Colonic mucosa (tissue), 4 donors: ENCODE results near the gene MON1B. TPM values are rescaled to one million over a fixed set of nuclear protein-coding genes. Genes with fewer than 3 reads are reported as not detected.
A peak's percentile ranks its signal among the peaks of the same experiment; 100 is the strongest.
"Not testable (repeated sequence)": the region's sequence is repeated elsewhere in the genome, so short reads cannot be mapped to it uniquely, and the experiment has no call there.

Source experiments
- DNase-seq: peaks from one replicate; pipeline ENCODE4 v3.0.0-alpha.2; 2020
- H3K27ac ChIP-seq: fragments of 200-600 bp; one replicate; pipeline ENCODE4 v1.8.0; 2021
- H3K27me3 ChIP-seq: fragments of 200-600 bp; one replicate; pipeline ENCODE4 v1.8.0; 2021
- H3K36me3 ChIP-seq: fragments of 200-600 bp; one replicate; pipeline ENCODE4 v1.8.0; 2021
- H3K4me1 ChIP-seq: fragments of 200-600 bp; one replicate; pipeline ENCODE4 v1.8.0; 2021; ENCODE audit warnings: mild to moderate bottlenecking
- H3K4me3 ChIP-seq: fragments of 200-600 bp; one replicate; pipeline ENCODE4 v1.8.0; 2021
- H3K9ac ChIP-seq, 2 donors: one replicate each; pipeline ENCODE4 v1.7.0; 2013; ENCODE audit warnings: control low read depth in 2 of 2, low read depth in 2 of 2, low read length in 2 of 2
- H3K9me3 ChIP-seq: fragments of 200-600 bp; one replicate; pipeline ENCODE4 v1.8.0; 2021
- intact Hi-C: fragments of 100-400 bp; cut with DNase I; formaldehyde crosslinking; loops from one replicate; pipeline ENCODE4 v1.14.1; 2022
- total RNA-seq, 2 donors: library from RNA; stranded (reverse); fragmentation: NEBNext Ultra II Directional in 1 of 2; extraction: Animal tissue kit (Norgen Biotek cat#: 25700) in 1 of 2; gene quantifications; one replicate each; pipeline ENCODE4 v1.2.1, GENCODE V29; 2021
- TF ChIP-seq, protein P1 (sequence below): fragments of 200-600 bp; IDR thresholded peaks from one replicate; pipeline ENCODE4 v1.8.0; 2022; ENCODE audit warnings: antibody characterized with exemption, mild to moderate bottlenecking
- donor health status: healthy.
- donor health status: DM: no; HTN: no; CAD: no.
- donor health status: DM: no; HTN: no; CAD: no.

The MON1B gene
- total RNA-seq, 2 donors from 2014 or later: 69.6 to 103 TPM

DNA sequence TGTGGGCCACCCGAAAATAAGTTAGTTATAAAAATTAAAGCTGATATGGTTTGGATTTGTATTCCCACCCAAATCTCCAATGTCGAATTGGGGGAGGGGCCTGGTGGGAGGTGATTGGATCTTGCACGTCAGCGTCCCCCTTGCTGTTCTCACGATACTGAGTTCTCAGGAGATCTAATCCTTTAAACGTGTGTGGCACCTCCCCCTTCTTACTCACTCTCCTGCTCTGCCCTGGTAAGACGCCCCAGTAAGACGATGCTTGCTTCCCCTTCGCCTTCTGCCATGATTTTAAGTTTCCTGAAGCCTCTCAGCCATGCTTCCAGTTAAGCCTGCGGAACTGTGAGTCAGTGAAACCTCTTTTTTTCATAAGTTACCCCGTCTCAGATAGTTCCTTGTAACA, 43.6 kb downstream of the MON1B start:
- Histone ChIP-seq H3K4me3 (no peak overlapping the region), H3K4me1 (no peaks in the 10 kb centered on the region), H3K36me3 (no peaks in the 10 kb centered on the region), H3K27ac (no peak overlapping the region), H3K9me3 (no peaks in the 10 kb centered on the region), H3K27me3 (no peaks in the 10 kb centered on the region), H3K9ac (no peak overlapping the region)
- TF ChIP-seq, protein P1, sequence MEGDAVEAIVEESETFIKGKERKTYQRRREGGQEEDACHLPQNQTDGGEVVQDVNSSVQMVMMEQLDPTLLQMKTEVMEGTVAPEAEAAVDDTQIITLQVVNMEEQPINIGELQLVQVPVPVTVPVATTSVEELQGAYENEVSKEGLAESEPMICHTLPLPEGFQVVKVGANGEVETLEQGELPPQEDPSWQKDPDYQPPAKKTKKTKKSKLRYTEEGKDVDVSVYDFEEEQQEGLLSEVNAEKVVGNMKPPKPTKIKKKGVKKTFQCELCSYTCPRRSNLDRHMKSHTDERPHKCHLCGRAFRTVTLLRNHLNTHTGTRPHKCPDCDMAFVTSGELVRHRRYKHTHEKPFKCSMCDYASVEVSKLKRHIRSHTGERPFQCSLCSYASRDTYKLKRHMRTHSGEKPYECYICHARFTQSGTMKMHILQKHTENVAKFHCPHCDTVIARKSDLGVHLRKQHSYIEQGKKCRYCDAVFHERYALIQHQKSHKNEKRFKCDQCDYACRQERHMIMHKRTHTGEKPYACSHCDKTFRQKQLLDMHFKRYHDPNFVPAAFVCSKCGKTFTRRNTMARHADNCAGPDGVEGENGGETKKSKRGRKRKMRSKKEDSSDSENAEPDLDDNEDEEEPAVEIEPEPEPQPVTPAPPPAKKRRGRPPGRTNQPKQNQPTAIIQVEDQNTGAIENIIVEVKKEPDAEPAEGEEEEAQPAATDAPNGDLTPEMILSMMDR: no peak
- no peak for DNase-seq
- intact Hi-C loops: loop anchor here (5.0 kb wide), 1 partner anchor 428 kb away; no protein-coding TSS in a partner anchor

DNA sequence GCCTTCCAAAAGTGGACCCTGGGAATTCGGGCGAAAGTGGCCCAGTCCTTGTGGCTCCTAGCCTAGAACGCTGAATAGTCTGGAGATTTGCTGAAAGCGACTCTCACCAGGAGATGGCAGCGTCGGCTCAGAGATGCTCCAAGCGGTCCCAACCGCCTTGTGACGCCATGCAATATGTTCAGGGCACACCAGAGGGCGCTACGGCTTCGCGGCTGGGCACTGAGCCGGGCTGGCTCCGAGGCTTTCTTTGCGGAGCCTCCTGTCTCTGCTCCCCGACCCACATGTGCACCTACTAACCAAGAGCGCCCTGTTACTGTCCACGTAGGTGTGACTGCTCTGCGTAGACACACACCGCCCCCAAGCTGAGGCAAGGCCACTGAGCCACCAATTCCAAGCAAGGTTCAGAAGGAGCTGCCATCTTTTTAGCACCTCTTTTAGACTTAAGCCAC, 45.1 kb downstream of the MON1B start:
- TF ChIP-seq, protein P1: peak; percentile 97
- H3K9me3 ChIP-seq: no peaks in the 10 kb centered on the region
- DNase-seq: peak; percentile 87
- H3K9ac ChIP-seq: no peak overlapping the region
- no peak overlapping the region for H3K4me3 ChIP-seq
- H3K36me3 ChIP-seq: no peaks in the 10 kb centered on the region
- H3K27ac ChIP-seq: no peak overlapping the region
- no peaks in the 10 kb centered on the region for H3K27me3 ChIP-seq
- intact Hi-C loops: loop anchor here (1.0 to 5.0 kb wide), 2 partner anchors 348 to 426 kb away; no protein-coding TSS in a partner anchor
- H3K4me1 ChIP-seq: no peaks in the 10 kb centered on the region

DNA sequence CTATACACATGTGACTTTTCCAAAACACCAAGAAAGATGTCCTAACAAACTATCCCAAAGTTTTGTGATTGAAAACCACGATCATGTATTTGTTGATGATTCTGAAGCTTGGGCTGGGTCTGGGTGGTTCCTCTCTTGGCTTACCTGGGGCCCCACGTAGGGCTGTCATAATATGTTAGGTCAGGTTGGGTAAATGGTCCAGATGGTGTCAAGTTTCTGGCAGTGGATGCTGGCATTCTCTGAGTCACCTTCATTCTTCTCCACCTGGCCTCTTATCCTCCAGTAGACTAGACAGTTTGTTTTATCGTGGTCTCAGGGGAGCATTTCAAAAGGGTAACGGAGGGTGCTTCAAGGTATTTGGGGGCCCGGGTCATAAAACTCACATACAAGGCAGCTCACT, 47.6 kb downstream of the MON1B start:
- TF ChIP-seq, protein P1: no peak
- Histone ChIP-seq H3K9ac (no peak overlapping the region), H3K4me3 (no peak overlapping the region), H3K9me3 (no peaks in the 10 kb centered on the region), H3K27me3 (no peaks in the 10 kb centered on the region), H3K36me3 (no peaks in the 10 kb centered on the region), H3K4me1 (no peaks in the 10 kb centered on the region), H3K27ac (no peak overlapping the region)
- intact Hi-C loops: loop anchor here (5.0 kb wide), 1 partner anchor 424 kb away; no protein-coding TSS in a partner anchor
- no peak for DNase-seq

DNA sequence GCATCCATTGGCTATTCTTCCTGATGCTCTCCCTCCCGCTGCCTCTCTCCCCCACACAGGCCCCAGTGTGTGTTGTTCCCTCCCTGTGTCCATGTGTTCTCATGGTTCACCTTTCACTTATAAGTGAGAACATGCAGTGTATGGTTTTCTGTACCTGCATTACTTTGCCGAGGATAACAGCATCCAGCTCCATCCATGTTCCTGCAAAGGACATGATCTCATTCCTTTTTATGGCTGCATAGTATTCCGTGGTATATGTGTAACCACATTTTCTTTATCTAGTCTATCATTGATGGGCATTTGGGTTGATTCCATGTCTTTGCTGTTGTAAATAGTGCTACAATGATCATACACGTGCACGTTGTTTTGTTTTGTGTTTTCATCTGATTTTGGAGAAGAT, 51.5 kb downstream of the MON1B start:
- DNase-seq, H3K4me3 ChIP-seq, H3K36me3 ChIP-seq, H3K9ac ChIP-seq, H3K27ac ChIP-seq, H3K9me3 ChIP-seq, intact Hi-C loops, H3K4me1 ChIP-seq, H3K27me3 ChIP-seq: not testable (repeated sequence)

DNA sequence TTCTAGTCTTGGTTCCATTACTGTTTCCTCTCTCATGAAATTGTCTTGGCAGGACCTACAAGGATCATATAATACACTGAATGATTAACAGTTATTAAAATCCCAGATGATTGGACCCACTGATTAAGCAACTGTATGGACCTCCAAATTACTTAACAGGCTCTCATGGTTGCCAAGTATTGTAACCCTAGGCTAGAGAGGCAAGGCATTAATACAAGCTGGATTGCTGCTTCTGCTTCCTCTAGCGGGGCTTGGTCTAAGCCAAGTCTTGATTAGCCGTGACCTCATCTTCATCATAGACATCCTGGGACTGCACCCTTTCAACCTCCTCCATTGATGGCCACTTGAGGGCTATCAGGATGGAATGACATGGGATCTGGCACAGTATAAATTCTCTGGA, 55.2 kb downstream of the MON1B start:
- H3K27me3 ChIP-seq: no peaks in the 10 kb centered on the region
- no peak overlapping the region for H3K9ac ChIP-seq
- intact Hi-C loops: no loop called here
- no peak overlapping the region for H3K27ac ChIP-seq
- TF ChIP-seq, protein P1: no peak
- H3K36me3 ChIP-seq: no peaks in the 10 kb centered on the region
- no peak for DNase-seq
- no peaks in the 10 kb centered on the region for H3K9me3 ChIP-seq
- no peaks in the 10 kb centered on the region for H3K4me1 ChIP-seq
- no peak overlapping the region for H3K4me3 ChIP-seq

DNA sequence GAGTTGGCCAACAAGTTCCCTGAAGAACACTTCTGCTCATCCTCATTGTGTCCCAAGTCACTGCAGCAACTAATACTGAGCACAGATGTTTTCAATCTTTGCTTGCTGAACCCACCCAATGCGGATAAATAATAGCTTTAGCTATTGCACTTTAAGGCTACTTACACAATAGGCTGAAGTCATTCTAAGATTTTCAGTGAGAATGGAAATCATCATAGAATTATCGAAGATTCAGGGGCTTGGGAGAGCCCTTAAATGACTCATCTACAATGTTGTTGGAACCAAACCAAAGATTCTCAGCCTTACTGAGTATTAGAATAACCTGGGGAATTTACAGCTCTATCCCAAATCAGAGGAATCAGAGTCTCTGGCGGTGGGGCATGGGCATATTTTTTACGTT, 59.4 kb downstream of the MON1B start:
- TF ChIP-seq, protein P1: no peak
- intact Hi-C loops: no loop called here
- H3K27ac ChIP-seq: no peak overlapping the region
- H3K36me3 ChIP-seq: no peaks in the 10 kb centered on the region
- H3K4me3 ChIP-seq: no peak overlapping the region
- no peaks in the 10 kb centered on the region for H3K9me3 ChIP-seq
- DNase-seq: no peak
- no peaks in the 10 kb centered on the region for H3K4me1 ChIP-seq
- no peak overlapping the region for H3K9ac ChIP-seq
- no peaks in the 10 kb centered on the region for H3K27me3 ChIP-seq

Other genes starting within 250 kb of the MON1B start
- gene SYCE1L, start 8.2 kb downstream of the MON1B start, total RNA-seq: 1 to 10 TPM; 4.8 to 6.9 TPM
- under 1 TPM; 0.05 to 0.29 TPM for gene ADAMTS18, start 243.8 kb downstream of the MON1B start, total RNA-seq